ENCODE data around the gene LAS1L.

LAS1L gene

DNA sequence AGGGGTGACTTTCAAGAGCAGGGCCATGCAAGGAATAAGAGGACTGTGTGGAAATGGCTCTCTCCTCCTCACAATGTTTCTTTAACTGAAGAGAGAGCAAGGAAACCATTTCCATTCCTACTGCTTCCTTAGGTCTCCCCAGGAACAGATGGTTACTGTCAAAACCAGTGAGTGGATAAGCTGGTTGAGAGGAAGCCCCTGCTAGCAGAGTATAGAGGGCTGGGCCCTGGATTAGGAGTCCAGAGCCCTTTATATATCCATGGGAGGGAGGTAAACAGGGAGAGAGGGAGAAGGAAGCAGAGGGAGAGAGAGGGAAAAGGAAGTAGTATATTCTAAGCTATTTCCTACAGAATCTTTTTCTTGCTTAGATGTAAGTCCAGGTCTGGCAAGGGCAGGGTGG, 43.8 kb upstream of the LAS1L start:
- no peaks in the 10 kb centered on the region for H3F3A ChIP-seq (ENCODE audit: insufficient read depth, low read length)
- H4K20me1 ChIP-seq (ENCODE audit: insufficient read depth, low read length), result no peaks in the 10 kb centered on the region
- no peak overlapping the region for H3K27ac ChIP-seq (ENCODE audit: low read depth, low read length, poor library complexity, severe bottlenecking)
- H2AFZ ChIP-seq (ENCODE audit: low read length), result no peak overlapping the region
- H3K27me3 ChIP-seq (ENCODE audit: insufficient read depth, low read length), result no peaks in the 10 kb centered on the region
- H3K79me2 ChIP-seq (ENCODE audit: insufficient read depth, low read length), result no peaks in the 10 kb centered on the region
- no peak overlapping the region for H3K4me2 ChIP-seq (ENCODE audit: low read length)
- no peaks in the 10 kb centered on the region for H3K4me1 ChIP-seq (ENCODE audit: insufficient read depth, low read length, severe bottlenecking)
- H3K36me3 ChIP-seq (ENCODE audit: insufficient read depth, low read length), result no peaks in the 10 kb centered on the region
- no peaks in the 10 kb centered on the region for H3K9me3 ChIP-seq (ENCODE audit: low read length)
- no peaks in the 10 kb centered on the region for H3K9me2 ChIP-seq (ENCODE audit: low read depth, low read length)
- no peak overlapping the region for H3K9ac ChIP-seq (ENCODE audit: low read length)
- TF ChIP-seq, protein P1, sequence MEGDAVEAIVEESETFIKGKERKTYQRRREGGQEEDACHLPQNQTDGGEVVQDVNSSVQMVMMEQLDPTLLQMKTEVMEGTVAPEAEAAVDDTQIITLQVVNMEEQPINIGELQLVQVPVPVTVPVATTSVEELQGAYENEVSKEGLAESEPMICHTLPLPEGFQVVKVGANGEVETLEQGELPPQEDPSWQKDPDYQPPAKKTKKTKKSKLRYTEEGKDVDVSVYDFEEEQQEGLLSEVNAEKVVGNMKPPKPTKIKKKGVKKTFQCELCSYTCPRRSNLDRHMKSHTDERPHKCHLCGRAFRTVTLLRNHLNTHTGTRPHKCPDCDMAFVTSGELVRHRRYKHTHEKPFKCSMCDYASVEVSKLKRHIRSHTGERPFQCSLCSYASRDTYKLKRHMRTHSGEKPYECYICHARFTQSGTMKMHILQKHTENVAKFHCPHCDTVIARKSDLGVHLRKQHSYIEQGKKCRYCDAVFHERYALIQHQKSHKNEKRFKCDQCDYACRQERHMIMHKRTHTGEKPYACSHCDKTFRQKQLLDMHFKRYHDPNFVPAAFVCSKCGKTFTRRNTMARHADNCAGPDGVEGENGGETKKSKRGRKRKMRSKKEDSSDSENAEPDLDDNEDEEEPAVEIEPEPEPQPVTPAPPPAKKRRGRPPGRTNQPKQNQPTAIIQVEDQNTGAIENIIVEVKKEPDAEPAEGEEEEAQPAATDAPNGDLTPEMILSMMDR (IDR thresholded peaks at IDR 0.05; ENCODE audit: low read length), result no peak
- no peak for TF ChIP-seq EZH2 (IDR thresholded peaks at IDR 0.05; ENCODE audit: borderline replicate concordance, low read length)
- no peak overlapping the region for H3K4me3 ChIP-seq (ENCODE audit: low read depth, low read length, poor library complexity, severe bottlenecking)

DNA sequence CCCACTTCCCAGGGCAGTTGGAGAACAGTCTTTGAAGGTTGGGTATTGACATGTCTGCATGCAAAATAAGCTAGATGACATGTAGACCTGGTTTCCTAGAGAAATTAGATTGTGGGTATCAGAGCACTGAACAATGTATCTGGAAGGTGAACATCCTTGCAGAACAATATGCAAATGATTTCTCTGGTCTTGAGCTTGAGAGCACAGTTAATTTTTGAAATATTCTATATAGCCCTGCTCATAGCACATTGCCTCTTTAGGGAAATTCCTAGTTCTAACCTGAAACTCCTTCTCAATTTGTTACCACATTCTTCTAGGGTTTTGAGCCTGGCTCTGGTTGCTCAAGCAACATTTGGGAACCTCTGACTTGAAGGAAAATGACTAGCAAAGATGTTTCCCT, 41.6 kb upstream of the LAS1L start:
- H3K9me3 ChIP-seq (ENCODE audit: low read length), result no peaks in the 10 kb centered on the region

DNA sequence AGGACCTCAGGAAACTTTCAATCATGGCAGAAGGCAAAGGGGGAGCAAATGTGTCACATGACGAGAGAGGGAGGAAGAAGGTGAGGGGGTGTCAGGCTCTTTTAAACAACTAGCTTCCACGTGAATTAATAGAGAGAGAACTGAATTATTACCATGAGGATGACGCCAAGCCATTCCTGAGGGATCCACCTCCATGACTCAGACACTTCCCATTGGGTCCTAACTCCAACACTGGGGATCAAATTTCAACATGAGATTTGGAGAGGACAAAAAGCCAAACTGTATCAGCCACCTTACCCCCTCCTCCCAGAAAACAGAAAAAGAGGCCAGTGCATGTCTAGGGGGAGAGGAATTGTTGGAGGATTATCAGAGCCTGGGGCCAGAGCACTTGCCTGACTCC, 40.4 kb upstream of the LAS1L start:
- no peak overlapping the region for H3K27ac ChIP-seq (ENCODE audit: low read depth, low read length, poor library complexity, severe bottlenecking)
- H3F3A ChIP-seq (ENCODE audit: insufficient read depth, low read length), result no peaks in the 10 kb centered on the region
- no peaks in the 10 kb centered on the region for H3K79me2 ChIP-seq (ENCODE audit: insufficient read depth, low read length)
- H3K9ac ChIP-seq (ENCODE audit: low read length), result no peak overlapping the region
- H4K20me1 ChIP-seq (ENCODE audit: insufficient read depth, low read length), result no peaks in the 10 kb centered on the region
- H3K27me3 ChIP-seq (ENCODE audit: insufficient read depth, low read length), result no peaks in the 10 kb centered on the region
- H3K4me3 ChIP-seq (ENCODE audit: low read depth, low read length, poor library complexity, severe bottlenecking), result no peak overlapping the region
- no peaks in the 10 kb centered on the region for H3K4me1 ChIP-seq (ENCODE audit: insufficient read depth, low read length, severe bottlenecking)
- H3K9me2 ChIP-seq (ENCODE audit: low read depth, low read length), result no peaks in the 10 kb centered on the region
- no peak overlapping the region for H2AFZ ChIP-seq (ENCODE audit: low read length)
- TF ChIP-seq, protein P1 (IDR thresholded peaks at IDR 0.05; ENCODE audit: low read length), result no peak
- no peaks in the 10 kb centered on the region for H3K36me3 ChIP-seq (ENCODE audit: insufficient read depth, low read length)
- H3K9me3 ChIP-seq (ENCODE audit: low read length), result no peaks in the 10 kb centered on the region
- no peak overlapping the region for H3K4me2 ChIP-seq (ENCODE audit: low read length)

More for the DNA sequence above, 41.6 kb upstream of the LAS1L start:
- no peaks in the 10 kb centered on the region for H3K9me2 ChIP-seq (ENCODE audit: low read depth, low read length)
- no peaks in the 10 kb centered on the region for H3K36me3 ChIP-seq (ENCODE audit: insufficient read depth, low read length)
- H3K4me1 ChIP-seq (ENCODE audit: insufficient read depth, low read length, severe bottlenecking), result no peaks in the 10 kb centered on the region
- H4K20me1 ChIP-seq (ENCODE audit: insufficient read depth, low read length), result no peaks in the 10 kb centered on the region
- no peak overlapping the region for H3K4me3 ChIP-seq (ENCODE audit: low read depth, low read length, poor library complexity, severe bottlenecking)
- no peaks in the 10 kb centered on the region for H3F3A ChIP-seq (ENCODE audit: insufficient read depth, low read length)
- H3K27ac ChIP-seq (ENCODE audit: low read depth, low read length, poor library complexity, severe bottlenecking), result no peak overlapping the region
- no peak overlapping the region for H2AFZ ChIP-seq (ENCODE audit: low read length)
- H3K79me2 ChIP-seq (ENCODE audit: insufficient read depth, low read length), result no peaks in the 10 kb centered on the region
- H3K27me3 ChIP-seq (ENCODE audit: insufficient read depth, low read length), result no peaks in the 10 kb centered on the region
- no peak overlapping the region for H3K9ac ChIP-seq (ENCODE audit: low read length)
- no peak overlapping the region for H3K4me2 ChIP-seq (ENCODE audit: low read length)
- TF ChIP-seq, protein P1 (IDR thresholded peaks at IDR 0.05; ENCODE audit: low read length), result no peak
- TF ChIP-seq EZH2 (IDR thresholded peaks at IDR 0.05; ENCODE audit: borderline replicate concordance, low read length), result no peak

Measured in OCI-LY1 (cell line).